ENCODE results near the gene MXRA8.
"Not testable (repeated sequence)": the region's sequence is repeated elsewhere in the genome, so short reads cannot be mapped to it uniquely, and the experiment has no call there.

MXRA8 gene

DNA sequence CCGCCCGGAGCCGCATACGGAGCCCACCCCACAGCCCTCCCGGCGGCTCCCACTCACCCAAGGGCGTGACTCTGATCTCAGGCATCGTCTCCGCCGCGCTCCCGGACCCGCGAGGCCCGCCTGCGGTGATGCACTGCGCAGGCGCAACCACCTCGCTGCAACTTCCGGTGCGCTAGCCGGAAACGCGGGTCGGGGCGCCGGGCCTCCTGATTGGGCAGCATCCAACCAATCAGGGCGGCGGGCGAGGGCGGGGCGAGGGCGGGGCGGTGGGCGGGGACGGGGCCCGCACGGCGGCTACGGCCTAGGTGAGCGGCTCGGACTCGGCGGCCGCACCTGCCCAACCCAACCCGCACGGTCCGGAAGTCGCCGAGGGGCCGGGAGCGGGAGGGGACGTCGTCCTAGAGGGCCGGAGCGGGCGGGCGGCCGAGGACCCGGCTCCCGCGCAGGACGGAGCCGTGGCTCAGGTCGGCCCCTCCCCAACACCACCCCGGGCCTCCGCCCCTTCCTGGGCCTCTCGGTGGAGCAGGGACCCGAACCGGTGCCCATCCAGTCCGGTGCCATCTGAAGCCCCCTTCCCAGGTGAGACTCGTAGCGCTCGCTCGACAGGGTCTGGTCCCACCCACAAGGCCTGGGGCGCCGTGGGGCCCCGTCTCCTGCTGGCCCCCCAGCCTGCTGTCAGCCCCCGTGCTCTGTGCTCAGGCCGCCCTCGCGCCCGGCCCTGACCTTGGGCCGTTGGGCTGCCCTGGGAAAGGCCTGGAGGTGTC lies 33.6 kb downstream of the MXRA8 start, which contains the start of the genes CPTP and INTS11:
Gene CPTP (plus strand): TSS at position 279 of the 764 bp plus-strand sequence. CDS start 2,109 bp downstream, outside the sequence.
Gene INTS11 (minus strand): TSS at position 137 of the 764 bp plus-strand sequence. CDS start 52 bp downstream, at position 85.
- Mint-ChIP-seq H3K27me3 (no peaks in the 10 kb centered on the region), H3K36me3 (ENCODE audit: low read depth) (peaks cover 64% of the 10 kb centered on the region), H3K4me3 (peak within 1 kb of the TSS; percentile 80), H3K4me1 (ENCODE audit: low read depth) (peaks cover 43% of the 10 kb centered on the region), H3K27ac (peak within 1 kb of the TSS; percentile 76), H3K9me3 (no peaks in the 10 kb centered on the region)
- intact Hi-C loops (cut with micrococcal nuclease), result loop anchor here (2.0 kb wide), 1 partner anchor 16 kb away; the partner anchor contains the start of gene PUSL1

DNA sequence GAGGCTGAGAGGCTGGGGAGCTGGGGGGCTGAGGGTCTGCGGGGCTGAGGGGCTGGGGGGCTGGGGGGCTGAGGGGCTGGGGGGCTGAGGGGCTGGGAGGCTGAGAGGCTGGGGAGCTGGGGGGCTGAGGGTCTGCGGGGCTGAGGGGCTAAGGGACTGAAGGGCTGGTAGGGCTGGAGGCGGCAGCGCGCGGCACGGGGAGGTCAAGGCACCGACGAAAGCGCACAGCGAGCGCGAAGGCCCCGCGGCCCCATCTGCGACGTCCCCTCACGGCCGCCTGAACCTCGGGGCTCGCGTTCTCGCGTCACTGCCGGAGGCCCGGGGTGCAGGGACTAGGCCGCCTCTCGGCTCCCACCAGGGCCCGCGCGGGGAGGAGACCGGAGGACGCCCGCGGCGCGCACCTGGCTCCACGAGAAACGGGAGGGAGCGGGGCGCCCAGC lies 34.3 kb downstream of the MXRA8 start:
- H3K27me3 Mint-ChIP-seq, result no peaks in the 10 kb centered on the region
- H3K27ac Mint-ChIP-seq, result peak overlapping the region; percentile 76
- intact Hi-C loops (cut with micrococcal nuclease), result loop anchor here (2.0 kb wide), 1 partner anchor 15 kb away; the partner anchor contains the start of gene PUSL1
- H3K4me3 Mint-ChIP-seq, result peak overlapping the region; percentile 77
- peaks cover 68% of the 10 kb centered on the region for H3K36me3 Mint-ChIP-seq (ENCODE audit: low read depth)
- peaks cover 43% of the 10 kb centered on the region for H3K4me1 Mint-ChIP-seq (ENCODE audit: low read depth)
- H3K9me3 Mint-ChIP-seq, result no peaks in the 10 kb centered on the region

DNA sequence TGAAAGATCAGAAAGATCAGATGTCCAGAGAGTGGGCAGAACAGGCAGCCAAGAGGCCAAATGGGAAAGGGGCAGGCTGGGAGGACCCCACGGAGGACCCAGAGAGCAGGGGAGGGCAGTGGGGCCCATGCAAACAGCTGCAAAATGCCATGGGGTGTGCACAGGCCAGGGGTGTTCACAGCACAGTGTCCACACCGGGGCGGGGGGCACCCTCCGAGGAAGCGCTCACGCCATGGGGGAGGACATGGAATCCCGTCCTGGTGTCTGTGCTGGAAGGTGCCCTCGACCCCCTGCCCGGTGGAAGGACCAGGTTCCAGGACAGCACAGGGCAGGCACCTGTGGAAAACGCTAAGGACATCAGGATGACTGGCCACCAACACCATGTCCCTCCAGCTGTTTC lies 35.4 kb downstream of the MXRA8 start:
- Mint-ChIP-seq H3K27ac (no peak overlapping the region), H3K27me3 (no peaks in the 10 kb centered on the region), H3K4me1 (ENCODE audit: low read depth) (peaks cover 43% of the 10 kb centered on the region), H3K9me3 (no peaks in the 10 kb centered on the region), H3K36me3 (ENCODE audit: low read depth) (peaks cover 68% of the 10 kb centered on the region), H3K4me3 (peak overlapping the region; percentile 80)
- intact Hi-C loops (cut with micrococcal nuclease), result no loop called here

DNA sequence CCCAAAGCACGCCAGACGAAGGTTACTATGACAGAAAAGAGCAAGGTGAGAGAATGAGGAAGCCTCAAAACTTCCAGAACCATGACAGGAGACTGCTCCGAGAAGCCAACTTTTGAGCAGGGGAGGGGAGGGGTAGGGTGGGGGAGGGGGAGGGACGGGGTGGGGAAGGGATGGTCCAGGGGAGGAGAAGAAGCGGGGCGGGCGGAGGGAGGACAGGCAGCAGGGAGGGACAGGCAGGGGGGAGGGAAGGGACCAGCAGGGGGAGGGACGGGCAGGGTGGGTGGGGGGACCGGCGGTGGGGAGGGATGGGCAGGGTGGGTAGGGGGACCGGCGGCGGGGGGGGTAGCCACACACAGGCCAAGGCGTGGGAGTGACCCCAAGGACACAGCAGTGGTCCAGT lies 35.9 kb downstream of the MXRA8 start:
- Mint-ChIP-seq H3K9me3 (no peaks in the 10 kb centered on the region), H3K4me3 (peak overlapping the region; percentile 41), H3K27ac (no peak overlapping the region), H3K27me3 (no peaks in the 10 kb centered on the region), H3K36me3 (ENCODE audit: low read depth) (peaks cover 68% of the 10 kb centered on the region), H3K4me1 (ENCODE audit: low read depth) (peaks cover 43% of the 10 kb centered on the region)
- intact Hi-C loops (cut with micrococcal nuclease), result no loop called here

DNA sequence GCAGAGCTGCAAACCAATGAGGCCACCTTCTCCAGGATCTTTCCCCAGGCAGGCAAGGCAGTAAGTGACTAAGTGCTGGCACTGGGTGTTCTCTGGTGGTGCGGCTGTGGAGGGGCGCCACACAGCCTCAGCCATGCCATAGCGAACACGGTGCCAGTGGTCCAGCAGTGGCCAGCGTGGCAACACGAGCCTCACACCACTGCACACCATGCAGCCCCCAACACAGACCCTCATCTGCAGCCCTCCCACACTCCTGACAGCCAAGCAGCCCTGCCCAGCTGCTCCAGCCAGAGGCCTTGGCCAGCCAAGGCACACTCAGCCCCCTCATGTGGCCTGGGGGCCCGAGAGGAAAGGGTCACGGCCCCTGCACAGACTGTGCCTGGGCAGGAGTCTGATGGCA lies 36.9 kb downstream of the MXRA8 start:
- Mint-ChIP-seq H3K27ac (no peak overlapping the region), H3K36me3 (ENCODE audit: low read depth) (peaks cover 65% of the 10 kb centered on the region), H3K4me1 (ENCODE audit: low read depth) (peaks cover 43% of the 10 kb centered on the region), H3K4me3 (no peak overlapping the region), H3K9me3 (no peaks in the 10 kb centered on the region), H3K27me3 (no peaks in the 10 kb centered on the region)
- intact Hi-C loops (cut with micrococcal nuclease), result no loop called here

DNA sequence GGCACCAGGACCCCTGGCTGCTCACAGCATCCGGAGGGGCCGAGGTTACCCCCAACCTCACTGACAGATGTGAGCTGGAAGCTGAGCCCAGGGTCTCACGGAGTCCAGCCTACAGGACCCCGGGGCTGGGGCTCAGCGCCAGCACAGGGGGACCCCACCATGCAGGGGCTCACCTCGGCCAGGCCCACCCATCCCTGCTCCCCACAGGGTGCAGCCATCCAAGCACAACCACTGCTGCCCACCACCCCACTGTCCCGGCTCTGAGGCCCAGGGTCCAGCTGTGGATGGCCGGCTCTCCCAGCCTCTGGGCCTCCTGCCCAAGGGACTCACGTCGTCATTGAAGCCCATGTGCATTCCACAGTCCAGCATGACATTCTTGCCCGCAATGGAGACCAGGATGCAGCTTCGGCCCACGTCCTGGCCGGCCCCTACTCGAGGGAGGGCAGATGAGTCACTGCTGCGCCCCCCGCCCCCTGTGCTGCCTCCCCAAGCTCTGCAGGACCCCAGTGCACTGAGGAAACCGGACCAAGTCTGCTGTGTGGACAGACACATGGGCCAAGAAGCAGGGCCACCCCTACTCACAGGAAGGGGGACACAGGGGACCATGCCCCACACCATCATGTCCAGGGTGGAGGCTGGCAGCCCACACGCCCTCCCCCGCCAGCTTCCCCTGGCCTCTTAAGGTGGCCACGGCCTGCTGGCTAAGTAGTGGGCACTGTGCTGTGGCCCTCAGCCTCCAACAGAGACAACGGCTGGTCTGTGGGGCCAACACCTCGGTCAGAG lies 37.5 kb downstream of the MXRA8 start:
- H3K4me1 Mint-ChIP-seq (ENCODE audit: low read depth), result peaks cover 37% of the 10 kb centered on the region
- no peak overlapping the region for H3K4me3 Mint-ChIP-seq
- intact Hi-C loops (cut with micrococcal nuclease), result no loop called here
- peaks cover 68% of the 10 kb centered on the region for H3K36me3 Mint-ChIP-seq (ENCODE audit: low read depth)
- no peaks in the 10 kb centered on the region for H3K9me3 Mint-ChIP-seq
- H3K27me3 Mint-ChIP-seq, result no peaks in the 10 kb centered on the region
- no peak overlapping the region for H3K27ac Mint-ChIP-seq

DNA sequence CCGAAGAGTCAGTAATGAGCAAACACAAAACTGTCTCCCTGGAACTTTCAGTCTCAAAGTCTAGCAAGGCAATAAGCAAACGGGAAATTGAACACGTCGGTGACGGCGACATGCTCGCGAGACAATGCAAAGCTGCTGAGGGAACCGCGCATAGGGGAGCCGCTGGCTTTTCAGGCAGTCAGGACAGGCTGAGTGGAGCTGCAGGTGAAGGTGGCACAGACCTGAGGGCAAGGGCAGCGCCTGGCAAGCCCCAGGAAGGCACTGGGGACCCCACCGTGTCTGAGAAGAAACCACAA lies 38.8 kb downstream of the MXRA8 start:
- Mint-ChIP-seq H3K4me1 (ENCODE audit: low read depth) (peaks cover 35% of the 10 kb centered on the region), H3K27ac (no peak overlapping the region), H3K9me3 (no peaks in the 10 kb centered on the region), H3K4me3 (no peak overlapping the region), H3K36me3 (ENCODE audit: low read depth) (peaks cover 79% of the 10 kb centered on the region), H3K27me3 (no peaks in the 10 kb centered on the region)
- intact Hi-C loops (cut with micrococcal nuclease), result no loop called here

DNA sequence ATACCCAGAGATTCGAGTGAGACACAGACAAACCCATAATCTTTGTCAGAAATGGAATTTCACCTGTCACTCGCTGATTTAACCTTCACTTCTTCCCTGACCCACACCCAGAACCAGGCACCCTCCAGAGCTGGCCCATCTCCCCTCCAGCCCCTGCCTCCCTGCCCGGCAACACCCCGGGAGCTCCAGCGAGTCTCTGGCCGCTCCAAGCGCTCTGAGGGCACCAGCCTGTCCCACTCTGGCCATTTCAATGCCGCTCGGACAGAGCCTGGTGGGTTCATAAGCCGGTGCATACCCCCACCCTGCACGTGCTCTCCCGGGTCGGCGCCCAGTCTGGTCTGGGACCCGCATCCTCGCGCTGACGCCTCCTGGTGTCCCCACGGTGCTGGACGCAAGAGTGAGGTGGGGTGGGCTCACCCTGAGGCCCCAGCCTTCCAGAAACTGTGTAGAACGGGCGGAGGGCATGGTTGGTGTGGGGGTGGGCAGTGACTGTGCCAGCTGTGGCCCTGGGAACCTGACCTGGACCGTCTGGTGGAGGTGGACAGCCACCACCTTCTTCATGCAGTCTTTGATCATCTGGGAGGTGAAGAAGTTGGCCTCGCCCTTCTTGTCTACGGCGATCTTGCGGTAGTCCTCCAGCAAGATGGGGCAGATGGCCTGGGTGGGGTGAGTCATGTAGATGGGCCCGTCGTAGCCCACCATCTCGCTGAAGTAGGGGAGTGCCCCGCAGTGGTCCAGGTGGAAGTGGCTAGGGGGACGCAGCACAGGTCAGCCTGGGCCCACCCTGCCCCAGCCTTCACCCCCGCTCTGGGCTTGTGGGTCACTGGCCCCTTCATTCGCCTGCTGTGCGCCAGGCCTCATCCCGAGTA lies 39.3 kb downstream of the MXRA8 start:
- Mint-ChIP-seq H3K4me3 (no peak overlapping the region), H3K36me3 (ENCODE audit: low read depth) (peaks cover 80% of the 10 kb centered on the region), H3K27me3 (no peaks in the 10 kb centered on the region), H3K9me3 (no peaks in the 10 kb centered on the region), H3K4me1 (ENCODE audit: low read depth) (peaks cover 35% of the 10 kb centered on the region), H3K27ac (no peak overlapping the region)
- intact Hi-C loops (cut with micrococcal nuclease), result no loop called here

DNA sequence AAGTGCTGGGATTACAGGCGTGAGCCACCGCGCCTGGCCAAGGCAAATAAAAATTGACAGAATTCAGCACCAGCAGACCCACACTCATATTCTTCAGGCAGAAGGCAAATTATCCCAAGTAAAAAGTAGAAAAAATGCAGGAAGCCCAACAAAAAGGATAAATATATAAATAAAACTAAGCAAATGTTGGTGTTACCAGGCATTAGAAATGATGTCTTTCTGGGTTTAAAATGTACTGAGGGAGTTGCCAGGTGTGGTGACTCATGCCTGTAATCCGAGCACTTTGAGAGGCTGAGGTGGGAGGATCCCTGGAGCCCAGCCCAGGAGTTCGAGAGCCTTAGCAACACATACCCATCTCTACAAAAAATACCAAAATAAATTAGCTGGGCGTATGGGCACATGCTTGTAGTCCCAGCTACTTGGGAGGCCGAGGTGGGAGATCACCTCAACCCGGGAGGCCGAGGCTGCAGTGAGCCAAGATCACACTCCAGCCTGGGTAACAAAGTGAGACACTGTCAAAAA lies 40.2 kb downstream of the MXRA8 start:
- Mint-ChIP-seq H3K4me1 (ENCODE audit: low read depth) (peaks cover 29% of the 10 kb centered on the region), H3K27ac (no peak overlapping the region), H3K4me3 (no peak overlapping the region), H3K27me3 (no peaks in the 10 kb centered on the region), H3K36me3 (ENCODE audit: low read depth) (peaks cover 88% of the 10 kb centered on the region), H3K9me3 (no peaks in the 10 kb centered on the region)
- intact Hi-C loops (cut with micrococcal nuclease), result no loop called here

DNA sequence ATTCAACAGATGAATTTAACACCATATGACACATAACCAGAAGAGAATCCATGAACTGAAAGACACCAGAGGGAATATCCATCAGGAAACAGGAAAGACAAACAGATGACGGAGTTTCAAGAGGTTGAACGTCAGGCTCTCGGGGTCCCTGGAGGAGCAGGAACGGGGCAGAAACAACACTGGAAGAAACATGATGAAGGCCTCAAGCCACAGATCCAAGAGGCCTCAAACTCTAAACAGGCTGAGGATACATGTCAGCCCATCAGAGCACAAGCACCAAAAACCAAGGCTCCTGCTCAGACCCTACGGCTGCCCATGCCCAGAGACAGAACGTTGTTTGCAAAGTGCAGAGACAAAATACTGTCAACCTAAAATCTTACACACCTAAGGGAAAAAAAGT lies 40.9 kb downstream of the MXRA8 start:
- Mint-ChIP-seq H3K4me3 (no peak overlapping the region), H3K27ac (peak overlapping the region; percentile 50), H3K27me3 (no peaks in the 10 kb centered on the region), H3K4me1 (ENCODE audit: low read depth) (peaks cover 21% of the 10 kb centered on the region), H3K36me3 (ENCODE audit: low read depth) (peaks cover 90% of the 10 kb centered on the region), H3K9me3 (no peaks in the 10 kb centered on the region)
- intact Hi-C loops (cut with micrococcal nuclease), result no loop called here

DNA sequence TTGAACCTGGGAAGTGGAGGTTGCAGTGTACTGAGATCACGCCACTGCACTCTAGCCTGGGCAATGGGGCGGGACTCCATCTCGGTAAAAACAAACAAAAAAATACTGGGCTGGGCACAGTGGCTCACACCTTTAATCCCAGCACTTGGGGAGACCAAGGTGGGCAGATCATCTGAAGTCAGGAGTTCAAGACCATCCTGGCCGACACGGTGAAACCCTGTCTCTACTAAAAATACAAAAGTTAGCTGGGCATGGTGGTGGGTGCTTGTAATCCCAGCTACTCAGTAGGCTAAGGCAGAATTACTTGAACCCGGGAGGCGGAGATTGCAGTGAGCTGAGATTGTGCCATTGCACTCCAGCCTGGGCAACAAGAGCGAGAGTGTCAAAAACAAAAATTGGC lies 42.2 kb downstream of the MXRA8 start:
- H3K4me3 Mint-ChIP-seq; intact Hi-C loops (cut with micrococcal nuclease); H3K9me3 Mint-ChIP-seq; H3K27me3 Mint-ChIP-seq: not testable (repeated sequence)
- peak overlapping the region; percentile 31 for H3K27ac Mint-ChIP-seq
- peaks cover 96% of the 10 kb centered on the region for H3K36me3 Mint-ChIP-seq (ENCODE audit: low read depth)
- H3K4me1 Mint-ChIP-seq (ENCODE audit: low read depth), result peaks cover 11% of the 10 kb centered on the region

DNA sequence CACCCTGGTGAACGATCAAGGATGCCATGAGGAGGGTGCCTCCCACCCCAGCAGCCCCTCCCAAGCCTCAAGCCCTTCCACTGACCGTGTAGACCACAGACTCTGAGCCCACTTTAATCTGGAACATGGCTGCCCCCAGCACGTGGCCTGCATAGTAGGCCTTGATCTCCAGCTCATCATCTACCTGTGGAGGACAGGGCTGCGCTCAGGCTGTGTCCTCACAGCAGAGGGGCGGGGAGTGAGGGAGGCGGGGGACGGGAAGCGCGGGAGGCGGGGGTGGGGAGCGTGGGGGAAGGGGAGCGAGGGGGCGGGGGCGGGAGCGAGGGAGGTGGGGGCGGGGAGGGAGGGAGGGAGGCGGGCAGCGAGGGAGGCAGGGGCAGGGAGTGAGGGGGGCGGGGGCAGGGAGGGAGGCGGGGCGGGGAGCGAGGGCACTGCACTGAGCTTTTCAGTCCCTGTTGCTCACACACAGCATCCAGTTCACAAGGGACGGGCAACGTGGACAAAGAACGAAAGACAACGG lies 42.9 kb downstream of the MXRA8 start:
- no peaks in the 10 kb centered on the region for H3K9me3 Mint-ChIP-seq
- intact Hi-C loops (cut with micrococcal nuclease), result no loop called here
- peaks cover 97% of the 10 kb centered on the region for H3K36me3 Mint-ChIP-seq (ENCODE audit: low read depth)
- H3K4me1 Mint-ChIP-seq (ENCODE audit: low read depth), result peaks cover 5% of the 10 kb centered on the region
- no peak overlapping the region for H3K27ac Mint-ChIP-seq
- no peak overlapping the region for H3K4me3 Mint-ChIP-seq
- H3K27me3 Mint-ChIP-seq, result no peaks in the 10 kb centered on the region

DNA sequence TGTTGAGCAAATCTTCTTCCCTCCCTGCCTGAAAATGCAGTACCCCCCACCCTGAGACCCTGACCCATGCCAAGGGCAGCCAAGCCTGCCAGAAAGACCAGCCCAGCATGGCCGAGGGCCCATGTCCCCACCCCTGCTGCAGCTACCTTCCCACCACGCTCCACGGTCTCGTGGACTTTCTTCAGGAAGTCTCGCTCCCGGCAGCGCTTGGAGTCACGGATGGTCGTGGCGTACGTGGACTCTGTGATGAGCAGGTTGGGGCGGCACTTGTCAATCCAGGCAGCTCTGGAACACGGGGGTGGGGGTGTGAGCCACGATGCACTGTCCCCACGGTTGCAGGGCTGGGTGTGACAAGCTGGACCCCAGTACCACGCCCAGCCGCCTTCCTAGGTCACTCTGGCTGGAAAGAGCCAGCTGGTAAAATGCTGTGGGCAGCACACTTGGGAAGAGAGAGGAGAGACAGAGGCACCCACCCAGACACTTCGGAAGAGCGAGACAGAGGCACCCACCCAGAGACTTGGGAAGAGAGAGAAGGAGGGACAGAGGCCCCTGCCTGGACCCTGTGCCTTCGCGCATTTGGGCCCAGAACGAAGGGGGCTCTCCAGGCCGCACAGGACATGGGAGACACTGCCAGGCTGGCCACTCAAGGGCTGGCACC lies 43.5 kb downstream of the MXRA8 start:
- intact Hi-C loops (cut with micrococcal nuclease), result no loop called here
- Mint-ChIP-seq H3K4me3 (no peak overlapping the region), H3K27ac (no peak overlapping the region), H3K27me3 (no peaks in the 10 kb centered on the region), H3K4me1 (ENCODE audit: low read depth) (peaks cover 7% of the 10 kb centered on the region), H3K36me3 (ENCODE audit: low read depth) (peaks cover 97% of the 10 kb centered on the region), H3K9me3 (no peaks in the 10 kb centered on the region)

Data from dendritic cell treated with granulocyte-macrophage colony-stimulating factor and Interleukin-4, amounts not matched to agents 40 ng/mL and 50 ng/mL, for 4 days (primary cell).